Activated T-helper 2 cell treated with anti-CD3 and anti-CD28 coated beads, Interferon-gamma antibody, Interleukin-2, Interleukin-4, amounts not matched to agents 10 μg/mL and 5 μg/mL and 100 μg/mL, durations not matched to agents 14 hours and 24 hours and 36 hours (primary cell): ENCODE measurements around the gene ASIP. TPM values are rescaled to one million over a fixed set of nuclear protein-coding genes. Genes with fewer than 3 reads are reported as not detected.
"Not testable (repeated sequence)": the region's sequence is repeated elsewhere in the genome, so short reads cannot be mapped to it uniquely, and the experiment has no call there.

ENCODE experiments used
- DNase-seq: peaks from one replicate; pipeline ENCODE4 v3.0.0; 2021; ENCODE audit warnings: low spot score
- H3K27ac Mint-ChIP-seq: one replicate; pipeline ENCODE4 v1.8.0; 2021; ENCODE audit warnings: mixed read lengths
- H3K27me3 Mint-ChIP-seq: one replicate; pipeline ENCODE4 v1.8.0; 2021; ENCODE audit warnings: low read depth, mixed read lengths
- H3K36me3 Mint-ChIP-seq: one replicate; pipeline ENCODE4 v1.8.0; 2021; ENCODE audit warnings: low read depth, mixed read lengths
- H3K4me1 Mint-ChIP-seq: one replicate; pipeline ENCODE4 v1.8.0; 2021; ENCODE audit warnings: low read depth, mixed read lengths
- H3K4me3 Mint-ChIP-seq: one replicate; pipeline ENCODE4 v1.8.0; 2021; ENCODE audit warnings: low read depth, mild to moderate bottlenecking, moderate library complexity, mixed read lengths
- H3K9me3 Mint-ChIP-seq: one replicate; pipeline ENCODE4 v1.8.0; 2021; ENCODE audit warnings: mixed read lengths
- intact Hi-C: fragments of 100-400 bp; cut with micrococcal nuclease; formaldehyde crosslinking; loops from one replicate; pipeline ENCODE4 v1.15.1; 2023
- total RNA-seq: library from RNA; stranded (reverse); gene quantifications from 2 replicates; pipeline ENCODE4 v1.2.3, GENCODE V29; 2022

Gene ASIP
- total RNA-seq, 1 donor from 2014 or later = not detected

GRCh38 chr20:34250005-34250404 lies 8.8 kb downstream of the ASIP start:
- H3K36me3 Mint-ChIP-seq = no peaks in the 10 kb centered on the region
- no peak for DNase-seq
- no peaks in the 10 kb centered on the region for H3K9me3 Mint-ChIP-seq
- intact Hi-C loops = loop anchor here (5.0 kb wide), 1 partner anchor 58 kb away; no protein-coding TSS in a partner anchor
- no peaks in the 10 kb centered on the region for H3K27me3 Mint-ChIP-seq
- H3K27ac Mint-ChIP-seq = no peak overlapping the region
- H3K4me3 Mint-ChIP-seq = no peak overlapping the region
- H3K4me1 Mint-ChIP-seq = peaks cover 16% of the 10 kb centered on the region

GRCh38 chr20:34251619-34252018 lies 10.4 kb downstream of the ASIP start:
- intact Hi-C loops = loop anchor here (5.0 kb wide), 1 partner anchor 59 kb away; no protein-coding TSS in a partner anchor
- no peaks in the 10 kb centered on the region for H3K27me3 Mint-ChIP-seq

GRCh38 chr20:34252431-34253086 lies 11.3 kb downstream of the ASIP start:
- not testable (repeated sequence) for DNase-seq, H3K9me3 Mint-ChIP-seq, H3K4me3 Mint-ChIP-seq, H3K27me3 Mint-ChIP-seq, H3K36me3 Mint-ChIP-seq, H3K27ac Mint-ChIP-seq
- peaks cover 14% of the 10 kb centered on the region for H3K4me1 Mint-ChIP-seq
- intact Hi-C loops = loop anchor here (5.0 kb wide), 1 partner anchor 60 kb away; no protein-coding TSS in a partner anchor

More at GRCh38 chr20:34251619-34252018, 10.4 kb downstream of the ASIP start:
- no peak for DNase-seq
- Mint-ChIP-seq H3K4me3 (no peak overlapping the region), H3K4me1 (peaks cover 16% of the 10 kb centered on the region), H3K9me3 (no peaks in the 10 kb centered on the region), H3K27ac (no peak overlapping the region), H3K36me3 (no peaks in the 10 kb centered on the region)

- intact Hi-C loops = loop anchor here (5.0 kb wide), 1 partner anchor 63 kb away; no protein-coding TSS in a partner anchor
- H3K4me3 Mint-ChIP-seq = no peak overlapping the region
- H3K4me1 Mint-ChIP-seq = peaks cover 4% of the 10 kb centered on the region
- no peak for DNase-seq
- H3K36me3 Mint-ChIP-seq = no peaks in the 10 kb centered on the region
- no peaks in the 10 kb centered on the region for H3K9me3 Mint-ChIP-seq
- H3K27ac Mint-ChIP-seq = no peak overlapping the region
- H3K27me3 Mint-ChIP-seq = no peaks in the 10 kb centered on the region
Measured at GRCh38 chr20:34254979-34255378, 13.8 kb downstream of the ASIP start.

- Mint-ChIP-seq H3K4me3 (no peak overlapping the region), H3K27ac (no peak overlapping the region), H3K27me3 (no peaks in the 10 kb centered on the region), H3K4me1 (no peaks in the 10 kb centered on the region), H3K36me3 (no peaks in the 10 kb centered on the region), H3K9me3 (no peaks in the 10 kb centered on the region)
- DNase-seq = no peak
- intact Hi-C loops = no loop called here
Measured at GRCh38 chr20:34256629-34257124, 15.5 kb downstream of the ASIP start.

- H3K27me3 Mint-ChIP-seq = no peaks in the 10 kb centered on the region
- intact Hi-C loops = no loop called here
- peak overlapping the region; percentile 45 for H3K27ac Mint-ChIP-seq
- DNase-seq = no peak
- H3K9me3 Mint-ChIP-seq = no peaks in the 10 kb centered on the region
- H3K4me1 Mint-ChIP-seq = peaks cover 2% of the 10 kb centered on the region
- H3K36me3 Mint-ChIP-seq = no peaks in the 10 kb centered on the region
- no peak overlapping the region for H3K4me3 Mint-ChIP-seq
Measured at GRCh38 chr20:34260208-34260942, 19.2 kb downstream of the ASIP start.

- peaks cover 2% of the 10 kb centered on the region for H3K4me1 Mint-ChIP-seq
- no peaks in the 10 kb centered on the region for H3K36me3 Mint-ChIP-seq
- H3K9me3 Mint-ChIP-seq = no peaks in the 10 kb centered on the region
- no peaks in the 10 kb centered on the region for H3K27me3 Mint-ChIP-seq
- no peak overlapping the region for H3K4me3 Mint-ChIP-seq
- intact Hi-C loops = no loop called here
- no peak for DNase-seq
- no peak overlapping the region for H3K27ac Mint-ChIP-seq
Measured at GRCh38 chr20:34262488-34263288, 21.5 kb downstream of the ASIP start.

GRCh38 chr20:34263468-34263867 lies 22.2 kb downstream of the ASIP start:
- H3K27me3 Mint-ChIP-seq, DNase-seq, H3K27ac Mint-ChIP-seq, intact Hi-C loops, H3K4me1 Mint-ChIP-seq, H3K4me3 Mint-ChIP-seq, H3K36me3 Mint-ChIP-seq, H3K9me3 Mint-ChIP-seq: not testable (repeated sequence)

- peaks cover 2% of the 10 kb centered on the region for H3K4me1 Mint-ChIP-seq
- no peaks in the 10 kb centered on the region for H3K9me3 Mint-ChIP-seq
- intact Hi-C loops = no loop called here
- DNase-seq = no peak
- no peaks in the 10 kb centered on the region for H3K27me3 Mint-ChIP-seq
- peaks cover 4% of the 10 kb centered on the region for H3K36me3 Mint-ChIP-seq
- no peak overlapping the region for H3K4me3 Mint-ChIP-seq
- no peak overlapping the region for H3K27ac Mint-ChIP-seq
Measured at GRCh38 chr20:34264141-34264540, 22.9 kb downstream of the ASIP start.

GRCh38 chr20:34268145-34268544 lies 26.9 kb downstream of the ASIP start:
- no peak overlapping the region for H3K27ac Mint-ChIP-seq
- intact Hi-C loops = no loop called here
- no peak for DNase-seq
- peaks cover 8% of the 10 kb centered on the region for H3K36me3 Mint-ChIP-seq
- H3K4me1 Mint-ChIP-seq = peaks cover 5% of the 10 kb centered on the region
- H3K4me3 Mint-ChIP-seq = no peak overlapping the region
- H3K27me3 Mint-ChIP-seq = no peaks in the 10 kb centered on the region
- no peaks in the 10 kb centered on the region for H3K9me3 Mint-ChIP-seq

- H3K9me3 Mint-ChIP-seq = no peaks in the 10 kb centered on the region
- no peaks in the 10 kb centered on the region for H3K27me3 Mint-ChIP-seq
- no peak for DNase-seq
- peaks cover 16% of the 10 kb centered on the region for H3K36me3 Mint-ChIP-seq
- H3K4me3 Mint-ChIP-seq = no peak overlapping the region
- H3K27ac Mint-ChIP-seq = no peak overlapping the region
- intact Hi-C loops = no loop called here
- peaks cover 5% of the 10 kb centered on the region for H3K4me1 Mint-ChIP-seq
Measured at GRCh38 chr20:34268851-34269636, 27.8 kb downstream of the ASIP start.

- H3K27ac Mint-ChIP-seq = no peak overlapping the region
- H3K9me3 Mint-ChIP-seq = no peaks in the 10 kb centered on the region
- intact Hi-C loops = no loop called here
- peaks cover 22% of the 10 kb centered on the region for H3K36me3 Mint-ChIP-seq
- H3K4me1 Mint-ChIP-seq = peaks cover 5% of the 10 kb centered on the region
- no peak overlapping the region for H3K4me3 Mint-ChIP-seq
- H3K27me3 Mint-ChIP-seq = no peaks in the 10 kb centered on the region
- no peak for DNase-seq
Measured at GRCh38 chr20:34269996-34270627, 28.9 kb downstream of the ASIP start.
